GM12865 (cell line): ENCODE measurements around the gene DCUN1D1.

Experiments used
- DNase-seq: peaks from one replicate; pipeline ENCODE4 v3.0.0; 2010; ENCODE audit warnings: low read depth
- H3K4me3 ChIP-seq: 2 replicates; pipeline ENCODE4 v1.5.1; 2011; ENCODE audit warnings: mild to moderate bottlenecking, low read depth, low read length, control low read depth
- TF ChIP-seq, protein P1 (sequence below): IDR thresholded peaks from 2 replicates; pipeline ENCODE4 v1.5.1; 2011; ENCODE audit warnings: low read length, control low read depth, low read depth, inconsistent platforms; ENCODE audit not compliant: insufficient read depth; ENCODE audit errors: missing control alignments

DCUN1D1 gene

DNA sequence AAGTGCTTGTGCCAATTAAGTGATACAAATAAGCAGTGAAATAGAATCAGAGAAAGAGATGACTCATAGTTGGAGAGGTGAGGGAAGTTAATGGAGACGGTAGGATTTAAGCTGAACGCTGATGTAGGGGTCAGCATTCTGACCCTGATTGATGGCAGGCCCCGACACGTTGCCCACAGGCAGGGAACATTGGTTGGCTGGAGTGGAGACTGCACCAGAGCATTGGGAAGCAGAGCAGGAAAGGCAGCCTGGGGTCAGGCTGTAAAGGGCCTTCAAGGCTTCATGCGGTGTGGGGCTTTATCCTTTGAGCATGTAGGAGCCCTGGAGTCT lies 68.6 kb downstream of the DCUN1D1 start:
- TF ChIP-seq, protein P1, sequence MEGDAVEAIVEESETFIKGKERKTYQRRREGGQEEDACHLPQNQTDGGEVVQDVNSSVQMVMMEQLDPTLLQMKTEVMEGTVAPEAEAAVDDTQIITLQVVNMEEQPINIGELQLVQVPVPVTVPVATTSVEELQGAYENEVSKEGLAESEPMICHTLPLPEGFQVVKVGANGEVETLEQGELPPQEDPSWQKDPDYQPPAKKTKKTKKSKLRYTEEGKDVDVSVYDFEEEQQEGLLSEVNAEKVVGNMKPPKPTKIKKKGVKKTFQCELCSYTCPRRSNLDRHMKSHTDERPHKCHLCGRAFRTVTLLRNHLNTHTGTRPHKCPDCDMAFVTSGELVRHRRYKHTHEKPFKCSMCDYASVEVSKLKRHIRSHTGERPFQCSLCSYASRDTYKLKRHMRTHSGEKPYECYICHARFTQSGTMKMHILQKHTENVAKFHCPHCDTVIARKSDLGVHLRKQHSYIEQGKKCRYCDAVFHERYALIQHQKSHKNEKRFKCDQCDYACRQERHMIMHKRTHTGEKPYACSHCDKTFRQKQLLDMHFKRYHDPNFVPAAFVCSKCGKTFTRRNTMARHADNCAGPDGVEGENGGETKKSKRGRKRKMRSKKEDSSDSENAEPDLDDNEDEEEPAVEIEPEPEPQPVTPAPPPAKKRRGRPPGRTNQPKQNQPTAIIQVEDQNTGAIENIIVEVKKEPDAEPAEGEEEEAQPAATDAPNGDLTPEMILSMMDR = no peak
- H3K4me3 ChIP-seq = no peak overlapping the region
- no peak for DNase-seq

DNA sequence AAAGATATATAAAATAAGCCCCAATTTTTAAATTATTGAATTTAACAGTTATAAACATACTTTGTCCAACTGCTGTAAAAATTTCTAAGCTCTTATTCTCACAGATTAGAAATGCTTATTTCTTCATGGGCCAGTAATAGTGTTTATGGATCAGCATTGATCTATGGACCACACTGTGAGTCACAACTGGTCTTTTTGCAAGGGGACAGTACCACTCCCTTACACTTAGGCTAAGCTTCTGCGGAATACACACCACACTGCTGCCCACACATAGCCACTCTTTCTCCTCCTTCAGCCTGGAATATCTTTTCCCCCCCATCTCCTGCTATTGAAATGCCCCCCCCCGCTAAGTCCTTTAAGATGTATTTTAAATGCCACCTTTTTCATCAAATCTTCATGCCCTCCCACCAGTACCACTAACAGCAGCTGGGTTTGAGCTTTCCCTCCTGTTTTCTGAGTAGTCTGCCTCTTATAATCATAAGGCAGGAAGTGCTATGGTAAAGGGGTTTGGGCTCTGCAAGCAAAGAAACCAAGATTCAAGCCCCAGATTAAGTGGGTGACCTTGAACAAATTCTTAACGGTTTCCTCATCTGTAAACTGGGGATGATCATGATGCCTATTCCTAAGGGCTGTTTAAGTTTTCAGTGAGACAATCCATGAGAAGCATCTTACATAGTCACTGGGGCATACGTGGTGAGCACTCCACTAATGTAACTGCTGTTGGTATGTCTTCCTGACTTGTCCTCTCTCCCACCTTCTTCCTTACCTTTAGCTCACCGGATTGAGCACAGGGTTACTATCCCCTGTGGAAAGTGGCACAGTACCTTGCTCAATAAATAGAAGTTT lies 69.2 kb downstream of the DCUN1D1 start:
- H3K4me3 ChIP-seq = no peak overlapping the region
- TF ChIP-seq, protein P1 = no peak
- DNase-seq = no peak

DNA sequence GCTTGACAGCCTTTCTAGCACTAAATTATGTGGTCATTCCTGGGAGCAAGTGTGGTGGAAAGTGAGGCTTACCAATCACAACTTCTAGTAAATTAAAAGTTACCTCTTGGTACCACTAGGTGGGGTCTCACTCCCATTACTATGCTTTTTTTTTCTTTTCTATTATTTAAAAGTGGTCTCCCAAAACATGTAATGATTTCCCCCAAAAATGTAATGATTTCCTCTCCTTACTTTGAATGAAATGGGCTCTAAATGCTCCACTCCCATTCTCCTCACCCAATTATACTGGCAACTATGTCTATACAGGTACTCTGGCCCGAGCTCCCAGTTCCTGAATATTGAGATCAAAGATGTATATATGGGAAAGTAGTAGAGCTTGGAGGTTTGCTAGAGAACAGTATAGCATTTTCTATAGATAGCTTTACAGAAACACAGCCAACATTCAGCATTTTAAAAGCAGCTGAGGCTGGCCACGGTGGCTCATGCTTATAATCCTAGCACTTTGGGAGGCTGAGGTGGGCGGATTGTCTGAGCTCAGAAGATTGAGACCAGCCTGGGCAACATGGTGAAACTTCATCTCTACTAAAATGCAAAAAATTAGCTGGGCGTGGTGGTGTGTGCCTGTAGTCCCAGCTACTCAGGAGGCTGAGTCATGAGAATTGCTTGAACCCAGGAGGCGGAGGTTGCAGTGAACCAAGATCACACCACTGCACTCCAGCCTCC lies 70.9 kb downstream of the DCUN1D1 start:
- TF ChIP-seq, protein P1 = peak; percentile 35
- no peak overlapping the region for H3K4me3 ChIP-seq
- DNase-seq = no peak

DNA sequence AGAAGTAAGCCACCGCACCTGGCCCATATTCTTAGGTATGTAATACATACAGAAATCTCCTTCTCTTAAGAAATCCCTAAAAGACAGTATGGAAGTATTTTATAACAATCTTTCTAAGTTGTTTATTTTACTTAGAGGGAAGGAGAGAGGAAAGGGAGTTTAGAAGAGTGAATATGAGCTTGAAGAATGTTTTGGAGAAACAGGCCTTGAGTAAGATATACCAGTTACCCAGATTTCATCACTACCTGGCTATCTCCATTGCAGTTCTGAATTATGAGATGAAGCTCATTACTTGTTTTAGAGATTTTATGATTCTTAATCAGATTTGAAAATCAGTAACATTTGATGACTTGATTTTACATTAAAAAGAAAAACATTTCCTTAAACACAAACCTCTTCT lies 71.9 kb downstream of the DCUN1D1 start:
- no peak for DNase-seq

DNA sequence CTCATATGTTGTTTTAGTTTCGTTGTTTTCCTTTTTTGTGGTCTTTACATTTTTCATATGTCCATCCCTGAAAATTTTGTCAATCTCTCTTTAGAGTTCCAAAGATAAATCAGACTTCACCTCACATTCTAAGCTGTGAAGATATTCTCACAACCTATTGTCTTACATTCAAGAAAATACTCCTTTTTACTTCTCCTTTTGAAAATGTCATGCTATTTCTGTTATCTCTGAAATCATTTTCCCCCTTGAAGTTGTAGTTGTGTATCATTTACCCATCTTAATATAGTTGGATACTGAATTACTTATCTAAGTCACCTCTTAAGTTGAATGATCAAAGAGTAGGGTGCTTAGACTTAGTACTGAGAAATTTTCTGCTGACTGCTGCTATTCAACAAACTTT lies 74.3 kb downstream of the DCUN1D1 start:
- TF ChIP-seq, protein P1 = no peak
- DNase-seq = no peak
- no peak overlapping the region for H3K4me3 ChIP-seq

More for the DNA sequence above, 71.9 kb downstream of the DCUN1D1 start:
- no peak overlapping the region for H3K4me3 ChIP-seq
- TF ChIP-seq, protein P1 = no peak

DNA sequence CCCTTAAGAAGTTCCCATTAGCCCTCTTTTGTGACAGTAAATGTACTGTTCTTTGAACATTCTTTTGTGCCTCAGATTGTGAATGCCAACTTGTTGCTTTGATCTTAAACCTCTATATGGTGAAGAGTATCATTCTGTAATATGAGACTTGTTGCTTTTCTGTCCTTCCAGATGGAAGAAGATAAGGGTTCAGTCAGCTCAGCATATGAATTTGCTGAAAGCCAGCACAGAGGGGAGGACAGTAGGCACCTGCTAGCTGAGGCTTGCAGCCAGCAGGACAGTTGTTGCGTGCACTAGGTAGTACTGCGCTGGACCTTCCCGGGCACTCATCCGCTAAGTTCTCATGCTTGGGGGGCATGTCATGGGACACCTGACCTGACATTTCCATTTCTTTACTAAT lies 74.7 kb downstream of the DCUN1D1 start:
- no peak overlapping the region for H3K4me3 ChIP-seq
- no peak for DNase-seq
- TF ChIP-seq, protein P1 = no peak

DNA sequence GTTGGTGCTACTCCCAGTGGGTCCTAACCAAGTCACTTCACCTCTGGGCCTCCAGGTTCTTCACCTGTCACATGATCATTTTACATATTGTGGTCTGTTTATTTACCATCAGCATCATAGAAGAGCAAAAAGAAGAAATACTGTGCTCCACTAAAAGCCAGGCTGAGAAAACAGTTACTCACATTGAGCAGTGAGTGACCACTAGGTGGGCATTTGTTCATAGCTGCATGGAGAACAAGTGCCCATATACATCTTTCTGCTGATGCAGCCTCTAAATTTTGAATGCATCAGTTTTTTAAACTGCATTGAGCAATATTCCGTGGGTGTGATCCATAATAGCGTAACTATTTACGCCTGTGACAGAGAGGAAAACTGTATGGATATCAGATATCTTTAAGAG lies 76.2 kb downstream of the DCUN1D1 start:
- no peak for DNase-seq
- TF ChIP-seq, protein P1 = peak; percentile 2
- H3K4me3 ChIP-seq = no peak overlapping the region
